CD4-positive, alpha-beta memory T cell (primary cell): ENCODE results near the gene GNA14. TPM values are rescaled to one million over a fixed set of nuclear protein-coding genes. Genes with fewer than 3 reads are reported as not detected.
"Not testable (repeated sequence)": the region's sequence is repeated elsewhere in the genome, so short reads cannot be mapped to it uniquely, and the experiment has no call there.

Experiments used
- CTCF ChIA-PET: fragments of 350-600 bp; sonication (Branson Sonifier 250); formaldehyde crosslinking; loops from one replicate; lab custom pipeline; 2021; ENCODE audit warnings: inconsistent platforms; ENCODE audit not compliant: partially characterized antibody; lab: Charles Lee
- POLR2A ChIA-PET: fragments of 350-600 bp; sonication (Branson Sonifier 250); formaldehyde crosslinking; loops from one replicate; lab custom pipeline; 2021; ENCODE audit not compliant: partially characterized antibody; lab: Charles Lee
- DNase-seq, 5 donors: peaks; one replicate each; pipeline versions ENCODE4 v3.0.0 to v3.0.0-alpha.2; 2020 to 2022; ENCODE audit warnings: mixed read lengths in 1 of 5
- H3K27ac ChIP-seq: one replicate; pipeline ENCODE4 v1.7.0; 2013; ENCODE audit warnings: low read depth, low read length
- H3K27me3 ChIP-seq: 2 replicates; pipeline ENCODE4 v1.7.0; 2013; ENCODE audit warnings: mild to moderate bottlenecking, low read length, moderate library complexity; ENCODE audit not compliant: insufficient read depth
- H3K36me3 ChIP-seq: 2 replicates; pipeline ENCODE4 v1.7.0; 2013; ENCODE audit warnings: mild to moderate bottlenecking, low read length, moderate library complexity; ENCODE audit not compliant: insufficient read depth
- H3K4me1 ChIP-seq: 2 replicates; pipeline ENCODE4 v1.7.0; 2013; ENCODE audit warnings: mild to moderate bottlenecking, low read length, moderate library complexity; ENCODE audit not compliant: insufficient read depth
- H3K4me3 ChIP-seq, 2 donors: one replicate each; pipeline ENCODE4 v1.7.0; 2013; ENCODE audit warnings: low read length in 2 of 2, mild to moderate bottlenecking in 1 of 2
- H3K9me3 ChIP-seq, 2 donors: one replicate each; pipeline ENCODE4 v1.7.0; 2013; ENCODE audit warnings: low read length in 2 of 2, control low read depth in 1 of 2; ENCODE audit not compliant: control insufficient read depth in 1 of 2
- H3K27ac Mint-ChIP-seq, 7 donors: one replicate each; pipeline ENCODE4 v1.8.0; 2020 to 2021; ENCODE audit warnings: mixed read lengths in 7 of 7, mild to moderate bottlenecking in 6 of 7, inconsistent platforms in 3 of 7, moderate library complexity in 3 of 7
- H3K27me3 Mint-ChIP-seq, 2 donors: one replicate each; pipeline ENCODE4 v1.8.0; 2020 to 2021; ENCODE audit warnings: mixed read lengths in 2 of 2
- H3K36me3 Mint-ChIP-seq, 2 donors: one replicate each; pipeline ENCODE4 v1.8.0; 2020 to 2021; ENCODE audit warnings: mixed read lengths in 2 of 2, inconsistent platforms in 1 of 2, mild to moderate bottlenecking in 1 of 2
- H3K4me1 Mint-ChIP-seq, 4 donors: one replicate each; pipeline ENCODE4 v1.8.0; 2020 to 2021; ENCODE audit warnings: mixed read lengths in 4 of 4, mild to moderate bottlenecking in 1 of 4
- H3K4me3 Mint-ChIP-seq, 8 donors: one replicate each; pipeline ENCODE4 v1.8.0; 2020 to 2021; ENCODE audit warnings: mixed read lengths in 8 of 8, mild to moderate bottlenecking in 7 of 8, moderate library complexity in 6 of 8, inconsistent platforms in 3 of 8
- H3K9me3 Mint-ChIP-seq, 8 donors: one replicate each; pipeline ENCODE4 v1.8.0; 2020 to 2021; ENCODE audit warnings: mixed read lengths in 8 of 8, mild to moderate bottlenecking in 5 of 8, inconsistent platforms in 3 of 8, moderate library complexity in 1 of 8
- intact Hi-C: fragments of 100-400 bp; cut with micrococcal nuclease; formaldehyde crosslinking; loops from one replicate; pipeline ENCODE4 v1.15.1; 2023
- polyA plus RNA-seq, 2 donors: library from polyadenylated mRNA; unstranded; fragments of 300-500 nt; fragmentation: Illumina TruSeq; gene quantifications; one replicate each; pipeline ENCODE4 v1.2.3, GENCODE V29; 2021
- total RNA-seq, 2 experiments: library from RNA; stranded (reverse); gene quantifications; one replicate each; pipeline ENCODE4 v1.2.3, GENCODE V29; 2021

Gene GNA14
- total RNA-seq (not detected), polyA plus RNA-seq (not detected)

- H3K4me1 Mint-ChIP-seq, result peaks cover 2 to 21% (median 14%) of the 10 kb centered on the region in 4 donors
- ChIA-PET CTCF (no interaction called here), POLR2A (no interaction called here)
- no peak within 1 kb of the TSS for H3K27ac ChIP-seq
- H3K36me3 Mint-ChIP-seq, result no peaks in the 10 kb centered on the region
- H3K4me1 ChIP-seq, result no peaks in the 10 kb centered on the region
- peaks cover 29 to 34% of the 10 kb centered on the region in 2 donors for H3K27me3 Mint-ChIP-seq
- intact Hi-C loops, result no loop called here
- H3K9me3 ChIP-seq, result no peaks in the 10 kb centered on the region
- H3K27ac Mint-ChIP-seq, result peak within 1 kb of the TSS in 1 of 7 donors; percentile 29
- H3K36me3 ChIP-seq, result no peaks in the 10 kb centered on the region
- H3K4me3 Mint-ChIP-seq, result peak within 1 kb of the TSS; percentile 48 to 77 (median 62)
- no peak within 1 kb of the TSS for H3K4me3 ChIP-seq
- DNase-seq, result no peak
- H3K9me3 Mint-ChIP-seq, result peaks cover 0 to 2% (median 0%) of the 10 kb centered on the region in 8 donors
- H3K27me3 ChIP-seq, result peaks cover 11% of the 10 kb centered on the region
Observed at GRCh38 chr9:77648234-77649108, at the start of gene GNA14. Gene GNA14 (minus strand): TSS chr9:77648322. CDS start chr9:77647793, 529 bp downstream.

GRCh38 chr9:77697238-77697984, 49.3 kb upstream of the GNA14 start:
- ChIA-PET CTCF (no interaction called here), POLR2A (no interaction called here)
- Mint-ChIP-seq H3K4me3 (no peak overlapping the region), H3K4me1 (no peaks in the 10 kb centered on the region), H3K9me3 (peaks cover 4 to 30% (median 15%) of the 10 kb centered on the region in 8 donors), H3K27ac (no peak overlapping the region), H3K27me3 (peaks cover 4 to 13% of the 10 kb centered on the region in 2 donors), H3K36me3 (no peaks in the 10 kb centered on the region)
- no peaks in the 10 kb centered on the region for H3K36me3 ChIP-seq
- no peaks in the 10 kb centered on the region for H3K4me1 ChIP-seq
- H3K9me3 ChIP-seq, result no peaks in the 10 kb centered on the region
- DNase-seq, result no peak
- intact Hi-C loops, result no loop called here
- no peak overlapping the region for H3K27ac ChIP-seq
- H3K4me3 ChIP-seq, result no peak overlapping the region
- no peaks in the 10 kb centered on the region for H3K27me3 ChIP-seq

GRCh38 chr9:77690723-77691122, 42.6 kb upstream of the GNA14 start:
- H3K4me3 ChIP-seq, H3K27ac Mint-ChIP-seq, H3K36me3 Mint-ChIP-seq, H3K4me1 Mint-ChIP-seq, POLR2A ChIA-PET, intact Hi-C loops, H3K27me3 ChIP-seq, H3K36me3 ChIP-seq, DNase-seq, H3K4me3 Mint-ChIP-seq, H3K27me3 Mint-ChIP-seq, H3K27ac ChIP-seq, H3K9me3 ChIP-seq, CTCF ChIA-PET, H3K4me1 ChIP-seq: not testable (repeated sequence)
- peaks cover 0 to 33% (median 13%) of the 10 kb centered on the region in 8 donors for H3K9me3 Mint-ChIP-seq

GRCh38 chr9:77690119-77690518, 42.0 kb upstream of the GNA14 start:
- H3K27me3 Mint-ChIP-seq, POLR2A ChIA-PET, H3K4me1 ChIP-seq, H3K4me1 Mint-ChIP-seq, H3K9me3 ChIP-seq, DNase-seq, H3K36me3 ChIP-seq, H3K4me3 ChIP-seq, H3K4me3 Mint-ChIP-seq, H3K27ac ChIP-seq, intact Hi-C loops, H3K27ac Mint-ChIP-seq, H3K27me3 ChIP-seq, H3K36me3 Mint-ChIP-seq, CTCF ChIA-PET: not testable (repeated sequence)
- H3K9me3 Mint-ChIP-seq, result peaks cover 0 to 30% (median 11%) of the 10 kb centered on the region in 8 donors

GRCh38 chr9:77687737-77688136, 39.6 kb upstream of the GNA14 start:
- peaks cover 0 to 26% (median 5%) of the 10 kb centered on the region in 8 donors for H3K9me3 Mint-ChIP-seq
- POLR2A ChIA-PET, H3K36me3 ChIP-seq, H3K4me1 ChIP-seq, H3K27me3 ChIP-seq, H3K27ac ChIP-seq, H3K4me1 Mint-ChIP-seq, H3K27ac Mint-ChIP-seq, CTCF ChIA-PET, DNase-seq, H3K4me3 ChIP-seq, H3K4me3 Mint-ChIP-seq, H3K36me3 Mint-ChIP-seq, intact Hi-C loops, H3K9me3 ChIP-seq, H3K27me3 Mint-ChIP-seq: not testable (repeated sequence)

GRCh38 chr9:77680581-77680980, 32.5 kb upstream of the GNA14 start:
- H3K27ac Mint-ChIP-seq, result no peak overlapping the region
- no peak overlapping the region for H3K27ac ChIP-seq
- peaks cover 0 to 1% of the 10 kb centered on the region in 2 donors for H3K27me3 Mint-ChIP-seq
- H3K4me1 Mint-ChIP-seq, result no peaks in the 10 kb centered on the region
- no peaks in the 10 kb centered on the region for H3K36me3 ChIP-seq
- H3K36me3 Mint-ChIP-seq, result no peaks in the 10 kb centered on the region
- H3K4me1 ChIP-seq, result no peaks in the 10 kb centered on the region
- peaks cover 0 to 9% (median 2%) of the 10 kb centered on the region in 8 donors for H3K9me3 Mint-ChIP-seq
- no peaks in the 10 kb centered on the region for H3K27me3 ChIP-seq
- intact Hi-C loops, result no loop called here
- ChIA-PET POLR2A (no interaction called here), CTCF (no interaction called here)
- DNase-seq, result no peak
- no peak overlapping the region for H3K4me3 ChIP-seq
- no peak overlapping the region for H3K4me3 Mint-ChIP-seq
- no peaks in the 10 kb centered on the region for H3K9me3 ChIP-seq

GRCh38 chr9:77679661-77680368, 31.7 kb upstream of the GNA14 start:
- H3K9me3 ChIP-seq, result no peaks in the 10 kb centered on the region
- CTCF ChIA-PET, result no interaction called here
- Mint-ChIP-seq H3K27me3 (peaks cover 0 to 1% of the 10 kb centered on the region in 2 donors), H3K27ac (no peak overlapping the region), H3K4me1 (no peaks in the 10 kb centered on the region), H3K4me3 (no peak overlapping the region), H3K9me3 (peaks cover 0 to 8% (median 2%) of the 10 kb centered on the region in 8 donors), H3K36me3 (no peaks in the 10 kb centered on the region)
- POLR2A ChIA-PET, result no interaction called here
- no peak overlapping the region for H3K27ac ChIP-seq
- H3K27me3 ChIP-seq, result no peaks in the 10 kb centered on the region
- intact Hi-C loops, result no loop called here
- no peak overlapping the region for H3K4me3 ChIP-seq
- no peaks in the 10 kb centered on the region for H3K4me1 ChIP-seq
- no peaks in the 10 kb centered on the region for H3K36me3 ChIP-seq
- no peak for DNase-seq
